Measurements from ENCODE around the gene BASP1. TPM values are rescaled to one million over a fixed set of nuclear protein-coding genes. Genes with fewer than 3 reads are reported as not detected.

Gene BASP1
- total and polyA plus RNA-seq, 10 of the 15 experiments (the other 5 are each of a cell fraction or from before 2014, with no cell fraction given), result 27.3 to 190 (median 102) TPM

DNA sequence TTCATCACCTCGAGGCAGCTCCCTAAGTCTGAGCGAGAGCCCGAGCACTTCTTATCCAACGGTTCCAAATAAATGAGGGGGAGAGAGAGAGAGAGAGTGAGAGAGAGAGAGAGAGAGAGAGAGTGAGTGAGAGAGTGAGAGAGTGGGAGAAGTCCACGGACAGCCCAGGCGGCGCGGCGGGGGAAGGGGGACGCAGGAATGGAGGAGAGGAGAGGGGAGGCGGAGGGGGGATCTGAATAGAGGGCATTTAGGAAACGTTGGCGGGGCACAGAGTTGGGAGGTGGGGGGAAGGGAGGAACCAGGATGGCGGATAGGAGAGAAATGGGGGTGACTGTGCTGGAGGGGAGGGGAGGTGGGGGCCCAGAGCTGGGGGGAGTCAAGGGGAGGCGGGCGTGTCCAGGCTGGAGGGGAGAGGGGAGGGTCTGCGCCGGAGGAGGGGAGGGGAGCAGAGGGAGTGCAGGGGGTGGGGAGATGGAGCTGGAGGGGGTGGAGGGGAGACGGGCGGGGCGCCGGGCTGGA is 398 bp upstream of the BASP1 start (continued):
- TF ChIP-seq, protein P1, sequence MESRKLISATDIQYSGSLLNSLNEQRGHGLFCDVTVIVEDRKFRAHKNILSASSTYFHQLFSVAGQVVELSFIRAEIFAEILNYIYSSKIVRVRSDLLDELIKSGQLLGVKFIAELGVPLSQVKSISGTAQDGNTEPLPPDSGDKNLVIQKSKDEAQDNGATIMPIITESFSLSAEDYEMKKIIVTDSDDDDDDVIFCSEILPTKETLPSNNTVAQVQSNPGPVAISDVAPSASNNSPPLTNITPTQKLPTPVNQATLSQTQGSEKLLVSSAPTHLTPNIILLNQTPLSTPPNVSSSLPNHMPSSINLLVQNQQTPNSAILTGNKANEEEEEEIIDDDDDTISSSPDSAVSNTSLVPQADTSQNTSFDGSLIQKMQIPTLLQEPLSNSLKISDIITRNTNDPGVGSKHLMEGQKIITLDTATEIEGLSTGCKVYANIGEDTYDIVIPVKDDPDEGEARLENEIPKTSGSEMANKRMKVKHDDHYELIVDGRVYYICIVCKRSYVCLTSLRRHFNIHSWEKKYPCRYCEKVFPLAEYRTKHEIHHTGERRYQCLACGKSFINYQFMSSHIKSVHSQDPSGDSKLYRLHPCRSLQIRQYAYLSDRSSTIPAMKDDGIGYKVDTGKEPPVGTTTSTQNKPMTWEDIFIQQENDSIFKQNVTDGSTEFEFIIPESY (IDR thresholded peaks at IDR 0.05), result no peak
- TF ChIP-seq, protein P2, sequence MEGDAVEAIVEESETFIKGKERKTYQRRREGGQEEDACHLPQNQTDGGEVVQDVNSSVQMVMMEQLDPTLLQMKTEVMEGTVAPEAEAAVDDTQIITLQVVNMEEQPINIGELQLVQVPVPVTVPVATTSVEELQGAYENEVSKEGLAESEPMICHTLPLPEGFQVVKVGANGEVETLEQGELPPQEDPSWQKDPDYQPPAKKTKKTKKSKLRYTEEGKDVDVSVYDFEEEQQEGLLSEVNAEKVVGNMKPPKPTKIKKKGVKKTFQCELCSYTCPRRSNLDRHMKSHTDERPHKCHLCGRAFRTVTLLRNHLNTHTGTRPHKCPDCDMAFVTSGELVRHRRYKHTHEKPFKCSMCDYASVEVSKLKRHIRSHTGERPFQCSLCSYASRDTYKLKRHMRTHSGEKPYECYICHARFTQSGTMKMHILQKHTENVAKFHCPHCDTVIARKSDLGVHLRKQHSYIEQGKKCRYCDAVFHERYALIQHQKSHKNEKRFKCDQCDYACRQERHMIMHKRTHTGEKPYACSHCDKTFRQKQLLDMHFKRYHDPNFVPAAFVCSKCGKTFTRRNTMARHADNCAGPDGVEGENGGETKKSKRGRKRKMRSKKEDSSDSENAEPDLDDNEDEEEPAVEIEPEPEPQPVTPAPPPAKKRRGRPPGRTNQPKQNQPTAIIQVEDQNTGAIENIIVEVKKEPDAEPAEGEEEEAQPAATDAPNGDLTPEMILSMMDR (IDR thresholded peaks at IDR 0.05 in 2 of 3, conservative IDR thresholded peaks at IDR 0.05 in 1 of 3; ENCODE audit: control insufficient read depth in 2 of 3, extremely low read depth in 1 of 3, insufficient read depth in 1 of 3, low read depth in 3 of 3, low read length in 3 of 3), result no peak
- TF ChIP-seq NBN (IDR thresholded peaks at IDR 0.05), result peak; percentile 38; the same call in 1 of the 2 replicates
- 0 out of 2 replicates have a peak, but pooled peaks have one; percentile 16 for TF ChIP-seq GATAD2B (conservative IDR thresholded peaks at IDR 0.05; ENCODE audit: low read depth)
- TF ChIP-seq, protein P3, sequence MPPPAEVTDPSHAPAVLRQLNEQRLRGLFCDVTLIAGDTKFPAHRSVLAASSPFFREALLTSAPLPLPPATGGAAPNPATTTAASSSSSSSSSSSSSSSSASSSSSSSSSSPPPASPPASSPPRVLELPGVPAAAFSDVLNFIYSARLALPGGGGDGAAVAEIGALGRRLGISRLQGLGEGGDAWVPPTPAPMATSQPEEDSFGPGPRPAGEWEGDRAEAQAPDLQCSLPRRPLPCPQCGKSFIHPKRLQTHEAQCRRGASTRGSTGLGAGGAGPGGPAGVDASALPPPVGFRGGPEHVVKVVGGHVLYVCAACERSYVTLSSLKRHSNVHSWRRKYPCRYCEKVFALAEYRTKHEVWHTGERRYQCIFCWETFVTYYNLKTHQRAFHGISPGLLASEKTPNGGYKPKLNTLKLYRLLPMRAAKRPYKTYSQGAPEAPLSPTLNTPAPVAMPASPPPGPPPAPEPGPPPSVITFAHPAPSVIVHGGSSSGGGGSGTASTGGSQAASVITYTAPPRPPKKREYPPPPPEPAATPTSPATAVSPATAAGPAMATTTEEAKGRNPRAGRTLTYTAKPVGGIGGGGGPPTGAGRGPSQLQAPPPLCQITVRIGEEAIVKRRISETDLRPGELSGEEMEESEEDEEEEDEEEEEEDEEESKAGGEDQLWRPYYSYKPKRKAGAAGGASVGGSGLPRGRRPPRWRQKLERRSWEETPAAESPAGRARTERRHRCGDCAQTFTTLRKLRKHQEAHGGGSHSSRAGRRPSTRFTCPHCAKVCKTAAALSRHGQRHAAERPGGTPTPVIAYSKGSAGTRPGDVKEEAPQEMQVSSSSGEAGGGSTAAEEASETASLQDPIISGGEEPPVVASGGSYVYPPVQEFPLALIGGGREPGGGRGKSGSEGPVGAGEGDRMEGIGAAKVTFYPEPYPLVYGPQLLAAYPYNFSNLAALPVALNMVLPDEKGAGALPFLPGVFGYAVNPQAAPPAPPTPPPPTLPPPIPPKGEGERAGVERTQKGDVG (CRISPR knock-in tag; IDR thresholded peaks at IDR 0.05), result no peak
- TF ChIP-seq SREBF1 (IDR thresholded peaks at IDR 0.05; ENCODE audit: low read length), result no peak
- TF ChIP-seq, protein P4, sequence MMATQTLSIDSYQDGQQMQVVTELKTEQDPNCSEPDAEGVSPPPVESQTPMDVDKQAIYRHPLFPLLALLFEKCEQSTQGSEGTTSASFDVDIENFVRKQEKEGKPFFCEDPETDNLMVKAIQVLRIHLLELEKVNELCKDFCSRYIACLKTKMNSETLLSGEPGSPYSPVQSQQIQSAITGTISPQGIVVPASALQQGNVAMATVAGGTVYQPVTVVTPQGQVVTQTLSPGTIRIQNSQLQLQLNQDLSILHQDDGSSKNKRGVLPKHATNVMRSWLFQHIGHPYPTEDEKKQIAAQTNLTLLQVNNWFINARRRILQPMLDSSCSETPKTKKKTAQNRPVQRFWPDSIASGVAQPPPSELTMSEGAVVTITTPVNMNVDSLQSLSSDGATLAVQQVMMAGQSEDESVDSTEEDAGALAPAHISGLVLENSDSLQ (IDR thresholded peaks at IDR 0.05), result 0 out of 2 replicates have a peak, but pooled peaks have one; percentile 32
- no peak for TF ChIP-seq POLR2AphosphoS2 (IDR thresholded peaks at IDR 0.05; ENCODE audit: low read depth, low read length)
- TF ChIP-seq, protein P5, sequence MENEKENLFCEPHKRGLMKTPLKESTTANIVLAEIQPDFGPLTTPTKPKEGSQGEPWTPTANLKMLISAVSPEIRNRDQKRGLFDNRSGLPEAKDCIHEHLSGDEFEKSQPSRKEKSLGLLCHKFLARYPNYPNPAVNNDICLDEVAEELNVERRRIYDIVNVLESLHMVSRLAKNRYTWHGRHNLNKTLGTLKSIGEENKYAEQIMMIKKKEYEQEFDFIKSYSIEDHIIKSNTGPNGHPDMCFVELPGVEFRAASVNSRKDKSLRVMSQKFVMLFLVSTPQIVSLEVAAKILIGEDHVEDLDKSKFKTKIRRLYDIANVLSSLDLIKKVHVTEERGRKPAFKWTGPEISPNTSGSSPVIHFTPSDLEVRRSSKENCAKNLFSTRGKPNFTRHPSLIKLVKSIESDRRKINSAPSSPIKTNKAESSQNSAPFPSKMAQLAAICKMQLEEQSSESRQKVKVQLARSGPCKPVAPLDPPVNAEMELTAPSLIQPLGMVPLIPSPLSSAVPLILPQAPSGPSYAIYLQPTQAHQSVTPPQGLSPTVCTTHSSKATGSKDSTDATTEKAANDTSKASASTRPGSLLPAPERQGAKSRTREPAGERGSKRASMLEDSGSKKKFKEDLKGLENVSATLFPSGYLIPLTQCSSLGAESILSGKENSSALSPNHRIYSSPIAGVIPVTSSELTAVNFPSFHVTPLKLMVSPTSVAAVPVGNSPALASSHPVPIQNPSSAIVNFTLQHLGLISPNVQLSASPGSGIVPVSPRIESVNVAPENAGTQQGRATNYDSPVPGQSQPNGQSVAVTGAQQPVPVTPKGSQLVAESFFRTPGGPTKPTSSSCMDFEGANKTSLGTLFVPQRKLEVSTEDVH (IDR thresholded peaks at IDR 0.05; ENCODE audit: low read depth, partially characterized antibody), result no peak
- no peak for TF ChIP-seq HCFC1 (IDR thresholded peaks at IDR 0.05; ENCODE audit: low read length)
- no peak for TF ChIP-seq TAF1 (IDR thresholded peaks at IDR 0.05; ENCODE audit: borderline replicate concordance, low read depth, low read length)
